Measurements from ENCODE around the gene MT1E. TPM values are rescaled to one million over a fixed set of nuclear protein-coding genes. Genes with fewer than 3 reads are reported as not detected.
"Not testable (repeated sequence)": the region's sequence is repeated elsewhere in the genome, so short reads cannot be mapped to it uniquely, and the experiment has no call there.

The MT1E gene
- total RNA-seq, 1 experiment from 2014 or later = 25.9 TPM

DNA sequence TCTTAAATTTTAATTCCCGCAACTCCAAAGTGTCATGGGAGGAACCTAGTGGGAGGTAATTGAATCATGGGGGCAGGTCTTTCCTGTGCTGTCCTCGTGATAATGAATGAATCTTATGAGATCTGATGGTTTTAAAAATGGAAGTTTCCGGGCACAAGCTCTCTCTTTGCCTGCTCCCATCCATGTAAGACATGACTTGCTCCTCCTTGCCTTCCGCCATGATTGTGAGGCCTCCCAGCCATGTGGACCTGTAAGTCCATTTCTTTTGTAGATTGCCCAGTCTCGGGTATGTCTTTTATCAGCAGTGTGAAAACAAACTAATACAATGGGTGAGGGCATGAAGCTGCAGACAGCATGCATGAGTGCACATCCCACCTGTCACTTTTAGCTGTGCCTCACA is 2.4 kb upstream of the MT1E start:
- not testable (repeated sequence) for H2BK20ac ChIP-seq (ENCODE audit: low read depth, low read length, poor library complexity, severe bottlenecking); DNase-seq; H3K4ac ChIP-seq (ENCODE audit: low read depth, low read length); H3K18ac ChIP-seq (ENCODE audit: insufficient read length, low read depth, low read length); H3K9ac ChIP-seq (ENCODE audit: extremely low read depth, insufficient read length, low read length); H3K36me3 Mint-ChIP-seq (ENCODE audit: insufficient read depth in 1 of 3, low read depth in 3 of 3); H2AK5ac ChIP-seq (ENCODE audit: insufficient read length, low read length); H2BK120ac ChIP-seq (ENCODE audit: low read depth, low read length, poor library complexity, severe bottlenecking); H2BK5ac ChIP-seq (ENCODE audit: insufficient read length, low read length); H3K56ac ChIP-seq (ENCODE audit: insufficient read length, low read depth, low read length); H3K9me3 ChIP-seq (ENCODE audit: control insufficient read depth, low read depth, low read length); H2BK12ac ChIP-seq (ENCODE audit: insufficient read length, low read depth, low read length); H3T11ph ChIP-seq (ENCODE audit: low read length); H2BK15ac ChIP-seq (ENCODE audit: low read depth, low read length); H4K8ac ChIP-seq (replicated peaks; ENCODE audit: insufficient read length, low read depth, low read length); H3K23ac ChIP-seq (ENCODE audit: insufficient read length, low read depth, low read length); H2AFZ ChIP-seq (ENCODE audit: low read length); H3K79me2 ChIP-seq (ENCODE audit: insufficient read depth, low read length); H3K4me1 ChIP-seq (ENCODE audit: insufficient read depth, low read length); H3K4me3 Mint-ChIP-seq; H3K14ac ChIP-seq (ENCODE audit: insufficient read depth, low read length); H3K79me1 ChIP-seq (ENCODE audit: insufficient read depth, low read depth, low read length, poor library complexity, severe bottlenecking); H3K23me2 ChIP-seq (ENCODE audit: insufficient read length, low read depth, low read length, poor library complexity, severe bottlenecking); H4K20me1 ChIP-seq (ENCODE audit: control insufficient read depth, insufficient read depth, insufficient read length); H4K5ac ChIP-seq (ENCODE audit: insufficient read length, low read depth, low read length); H3K4me2 ChIP-seq (ENCODE audit: insufficient read depth, insufficient read length, low read length); H3K27ac ChIP-seq (ENCODE audit: insufficient read length, low read depth, low read length); H4K91ac ChIP-seq (ENCODE audit: insufficient read length, low read depth, low read length); H3K27ac Mint-ChIP-seq
- peaks cover 56% of the 10 kb centered on the region for H3K27me3 ChIP-seq (ENCODE audit: insufficient read depth, low read length)
- WGBS (ENCODE audit: extremely low coverage, insufficient read length, low lambda C conversion rate) = no CpG with 5 or more reads among the region's 5 CpGs
- Mint-ChIP-seq H3K9me3 (peaks cover 3 to 19% of the 10 kb centered on the region in 2 experiments; a peak in 3 of 5 replicates), H3K4me1 (peaks cover 54 to 67% of the 10 kb centered on the region in 2 experiments), H3K27me3 (ENCODE audit: low read depth) (peaks cover 92% of the 10 kb centered on the region)

Measured in H9 (cell line).